Trophoblast cell (in vitro differentiated cells and primary cell): ENCODE results near the gene ZBTB8A.

Experiments used
- DNase-seq, 2 donors: peaks; one replicate each; pipeline ENCODE4 v3.0.0-alpha.2; 2016
- H2AFZ ChIP-seq: 2 replicates; pipeline ENCODE4 v1.6.1; 2013; ENCODE audit warnings: low read length, moderate library complexity, mild to moderate bottlenecking; ENCODE audit not compliant: insufficient read depth, poor library complexity
- H2AK5ac ChIP-seq: 2 replicates; pipeline ENCODE4 v1.6.1; 2013; ENCODE audit warnings: mild to moderate bottlenecking, low read length
- H2BK120ac ChIP-seq: 2 replicates; pipeline ENCODE4 v1.6.1; 2013; ENCODE audit warnings: low read length, mild to moderate bottlenecking, moderate library complexity; ENCODE audit not compliant: insufficient read depth, poor library complexity
- H2BK12ac ChIP-seq: 2 replicates; pipeline ENCODE4 v1.6.1; 2013; ENCODE audit warnings: mild to moderate bottlenecking, low read length, moderate library complexity
- H2BK5ac ChIP-seq: 2 replicates; pipeline ENCODE4 v1.6.1; 2013; ENCODE audit warnings: low read length, low read depth, moderate library complexity, mild to moderate bottlenecking; ENCODE audit not compliant: poor library complexity
- H3K14ac ChIP-seq: 2 replicates; pipeline ENCODE4 v1.6.1; 2013; ENCODE audit warnings: mild to moderate bottlenecking, low read length
- H3K18ac ChIP-seq: 2 replicates; pipeline ENCODE4 v1.6.1; 2013; ENCODE audit warnings: mild to moderate bottlenecking, low read length
- H3K23ac ChIP-seq: 2 replicates; pipeline ENCODE4 v1.6.1; 2013; ENCODE audit warnings: low read length
- H3K27ac ChIP-seq: 2 replicates; pipeline ENCODE4 v1.5.1; 2013; ENCODE audit warnings: low read depth, mild to moderate bottlenecking, inconsistent platforms, low read length, moderate library complexity
- H3K27me3 ChIP-seq: 2 replicates; pipeline ENCODE4 v1.6.1; 2013; ENCODE audit warnings: inconsistent platforms, mild to moderate bottlenecking, low read length, moderate library complexity; ENCODE audit not compliant: insufficient read depth
- H3K36me3 ChIP-seq, 2 experiments: 1 replicate in 1 of 2; 2 replicates in 1 of 2; pipeline ENCODE4 v1.6.1; 2013; ENCODE audit warnings: low read length in 2 of 2, mild to moderate bottlenecking in 2 of 2, moderate library complexity in 1 of 2; ENCODE audit not compliant: insufficient read depth in 2 of 2, control insufficient read depth in 1 of 2
- H3K4ac ChIP-seq: 2 replicates; pipeline ENCODE4 v1.6.1; 2013; ENCODE audit warnings: low read depth, mild to moderate bottlenecking, low read length, moderate library complexity
- H3K4me1 ChIP-seq, 2 experiments: 1 replicate in 1 of 2; 2 replicates in 1 of 2; pipeline ENCODE4 v1.6.1; 2013; ENCODE audit warnings: low read length in 2 of 2, mild to moderate bottlenecking in 2 of 2, moderate library complexity in 1 of 2; ENCODE audit not compliant: insufficient read depth in 2 of 2, control insufficient read depth in 1 of 2
- H3K4me2 ChIP-seq: 2 replicates; pipeline ENCODE4 v1.6.1; 2013; ENCODE audit warnings: inconsistent platforms, mild to moderate bottlenecking, low read length, moderate library complexity
- H3K4me3 ChIP-seq: 2 replicates; pipeline ENCODE4 v1.5.1; 2013; ENCODE audit warnings: mild to moderate bottlenecking, low read depth, low read length, inconsistent platforms
- H3K79me1 ChIP-seq: one replicate; pipeline ENCODE4 v1.6.1; 2013; ENCODE audit warnings: low read length
- H3K79me2 ChIP-seq: 2 replicates; pipeline ENCODE4 v1.6.1; 2013; ENCODE audit warnings: low read length, mild to moderate bottlenecking; ENCODE audit not compliant: control insufficient read depth, insufficient read depth, poor library complexity
- H3K9ac ChIP-seq: 2 replicates; pipeline ENCODE4 v1.6.1; 2013; ENCODE audit warnings: mild to moderate bottlenecking, low read length
- H3K9me3 ChIP-seq: 2 replicates; pipeline ENCODE4 v1.6.1; 2013; ENCODE audit warnings: low read depth, mild to moderate bottlenecking, control low read depth, inconsistent platforms, low read length; ENCODE audit not compliant: insufficient read depth
- H4K12ac ChIP-seq: 2 replicates; pipeline ENCODE4 v1.6.1; 2013; ENCODE audit warnings: low read depth, mild to moderate bottlenecking, low read length, moderate library complexity
- H4K8ac ChIP-seq: 2 replicates; pipeline ENCODE4 v1.6.1; 2013; ENCODE audit warnings: low read depth, mild to moderate bottlenecking, low read length, moderate library complexity
- H4K91ac ChIP-seq: one replicate; pipeline ENCODE4 v1.6.1; 2013; ENCODE audit warnings: low read depth, mild to moderate bottlenecking, low read length, moderate library complexity
- WGBS: extraction: QIAGEN DNeasy Blood & Tissue Kit; methylation state at CpG from one replicate; pipeline ENCODE4 v1.1.7; 2013; ENCODE audit warnings: missing lambda C conversion rate; ENCODE audit not compliant: insufficient read length, insufficient coverage; ENCODE audit errors: extremely low coverage; 5-methylcytosine and 5-hydroxymethylcytosine counted together

ZBTB8A gene

GRCh38 chr1:32509939-32510338 lies 29.3 kb upstream of the ZBTB8A start:
- no peaks in the 10 kb centered on the region for H3K79me1 ChIP-seq
- peak in 1 of 2 donors; percentile 43 for DNase-seq
- no peaks in the 10 kb centered on the region for H3K27me3 ChIP-seq
- H3K4me2 ChIP-seq = no peak overlapping the region
- H3K14ac ChIP-seq = no peak overlapping the region
- H4K8ac ChIP-seq = no peak overlapping the region
- no peak overlapping the region for H2BK120ac ChIP-seq
- H3K4me3 ChIP-seq = no peak overlapping the region
- H3K36me3 ChIP-seq = no peaks in the 10 kb centered on the region
- H3K79me2 ChIP-seq = no peaks in the 10 kb centered on the region
- no peak overlapping the region for H2BK5ac ChIP-seq
- H2BK12ac ChIP-seq = no peak overlapping the region
- no peak overlapping the region for H3K4ac ChIP-seq
- no peak overlapping the region for H2AFZ ChIP-seq
- H4K91ac ChIP-seq = no peak overlapping the region
- H3K23ac ChIP-seq = no peak overlapping the region
- no peak overlapping the region for H2AK5ac ChIP-seq
- no peak overlapping the region for H3K27ac ChIP-seq
- H3K9me3 ChIP-seq = no peaks in the 10 kb centered on the region
- H3K18ac ChIP-seq = no peak overlapping the region
- H3K9ac ChIP-seq = no peak overlapping the region
- WGBS = no CpG with 5 or more reads among the region's 1 CpG
- peaks cover 0 to 3% of the 10 kb centered on the region in 2 experiments for H3K4me1 ChIP-seq
- H4K12ac ChIP-seq = no peak overlapping the region

- no peaks in the 10 kb centered on the region for H3K36me3 ChIP-seq
- H2AFZ ChIP-seq = no peak overlapping the region
- H4K8ac ChIP-seq = no peak overlapping the region
- no peaks in the 10 kb centered on the region for H3K79me2 ChIP-seq
- H3K4me1 ChIP-seq = no peaks in the 10 kb centered on the region
- H3K27ac ChIP-seq = no peak overlapping the region
- no peaks in the 10 kb centered on the region for H3K9me3 ChIP-seq
- no peak overlapping the region for H3K18ac ChIP-seq
- H3K9ac ChIP-seq = no peak overlapping the region
- H2BK12ac ChIP-seq = no peak overlapping the region
- no peak for DNase-seq
- no peak overlapping the region for H2AK5ac ChIP-seq
- no peak overlapping the region for H4K91ac ChIP-seq
- peaks cover 3% of the 10 kb centered on the region for H3K79me1 ChIP-seq
- H3K27me3 ChIP-seq = no peaks in the 10 kb centered on the region
- no peak overlapping the region for H2BK5ac ChIP-seq
- H3K14ac ChIP-seq = no peak overlapping the region
- no peak overlapping the region for H3K4ac ChIP-seq
- H2BK120ac ChIP-seq = no peak overlapping the region
- no peak overlapping the region for H3K23ac ChIP-seq
- H4K12ac ChIP-seq = no peak overlapping the region
- H3K4me3 ChIP-seq = no peak overlapping the region
- H3K4me2 ChIP-seq = no peak overlapping the region
- WGBS = no CpG with 5 or more reads among the region's 5 CpGs
Observed at GRCh38 chr1:32516402-32516801, 22.8 kb upstream of the ZBTB8A start.

GRCh38 chr1:32518976-32519375 lies 20.3 kb upstream of the ZBTB8A start:
- Histone ChIP-seq H3K4me3 (no peak overlapping the region), H3K36me3 (no peaks in the 10 kb centered on the region), H3K79me2 (no peaks in the 10 kb centered on the region), H3K14ac (no peak overlapping the region), H3K4ac (no peak overlapping the region), H3K27ac (no peak overlapping the region), H2BK12ac (no peak overlapping the region), H3K4me1 (no peaks in the 10 kb centered on the region), H3K9me3 (no peaks in the 10 kb centered on the region), H3K79me1 (peaks cover 3% of the 10 kb centered on the region), H2BK5ac (no peak overlapping the region), H2BK120ac (no peak overlapping the region), H4K8ac (no peak overlapping the region), H3K23ac (no peak overlapping the region), H3K27me3 (no peaks in the 10 kb centered on the region), H2AFZ (no peak overlapping the region), H4K91ac (no peak overlapping the region), H2AK5ac (no peak overlapping the region), H3K9ac (no peak overlapping the region), H4K12ac (no peak overlapping the region), H3K4me2 (no peak overlapping the region), H3K18ac (no peak overlapping the region)
- WGBS = no CpG with 5 or more reads among the region's 4 CpGs
- peak; percentile 56 to 77 for DNase-seq

GRCh38 chr1:32521165-32521564 lies 18.1 kb upstream of the ZBTB8A start:
- Histone ChIP-seq H2BK120ac (no peak overlapping the region), H3K9ac (no peak overlapping the region), H3K9me3 (peaks cover 3% of the 10 kb centered on the region), H2AK5ac (no peak overlapping the region), H3K36me3 (no peaks in the 10 kb centered on the region), H4K8ac (no peak overlapping the region), H3K79me1 (peaks cover 3% of the 10 kb centered on the region), H4K91ac (no peak overlapping the region), H3K4ac (no peak overlapping the region), H4K12ac (no peak overlapping the region), H3K23ac (no peak overlapping the region), H3K14ac (no peak overlapping the region), H3K4me3 (no peak overlapping the region), H3K4me2 (no peak overlapping the region), H3K79me2 (no peaks in the 10 kb centered on the region), H3K27ac (no peak overlapping the region), H2AFZ (no peak overlapping the region), H2BK12ac (no peak overlapping the region), H3K4me1 (no peaks in the 10 kb centered on the region), H3K27me3 (no peaks in the 10 kb centered on the region), H2BK5ac (no peak overlapping the region), H3K18ac (no peak overlapping the region)
- no CpG with 5 or more reads among the region's 6 CpGs for WGBS
- DNase-seq = no peak
